HG03095 (cell line): Measurements from ENCODE around the gene DLD.
"Not testable (repeated sequence)": the region's sequence is repeated elsewhere in the genome, so short reads cannot be mapped to it uniquely, and the experiment has no call there.

Source experiments
- ATAC-seq: cut with Tn5 transposase; IDR thresholded peaks from one replicate; pipeline ENCODE4 v1.9.1; 2021; ENCODE audit warnings: moderate library complexity; ENCODE audit not compliant: unreplicated experiment

Gene DLD

GRCh38 chr7:107944411-107945169 is 53.6 kb downstream of the DLD start:
- ATAC-seq: no peak

GRCh38 chr7:107945332-107945731 is 54.3 kb downstream of the DLD start:
- ATAC-seq: no peak

- ATAC-seq: no peak
These were observed 55.5 kb downstream of the DLD start for GRCh38 chr7:107946451-107946850.

- ATAC-seq: no peak
These were observed 55.9 kb downstream of the DLD start for GRCh38 chr7:107946881-107947280.

GRCh38 chr7:107948645-107949442 is 57.9 kb downstream of the DLD start:
- no peak for ATAC-seq

GRCh38 chr7:107949443-107949935 is 58.5 kb downstream of the DLD start:
- no peak for ATAC-seq

DNA sequence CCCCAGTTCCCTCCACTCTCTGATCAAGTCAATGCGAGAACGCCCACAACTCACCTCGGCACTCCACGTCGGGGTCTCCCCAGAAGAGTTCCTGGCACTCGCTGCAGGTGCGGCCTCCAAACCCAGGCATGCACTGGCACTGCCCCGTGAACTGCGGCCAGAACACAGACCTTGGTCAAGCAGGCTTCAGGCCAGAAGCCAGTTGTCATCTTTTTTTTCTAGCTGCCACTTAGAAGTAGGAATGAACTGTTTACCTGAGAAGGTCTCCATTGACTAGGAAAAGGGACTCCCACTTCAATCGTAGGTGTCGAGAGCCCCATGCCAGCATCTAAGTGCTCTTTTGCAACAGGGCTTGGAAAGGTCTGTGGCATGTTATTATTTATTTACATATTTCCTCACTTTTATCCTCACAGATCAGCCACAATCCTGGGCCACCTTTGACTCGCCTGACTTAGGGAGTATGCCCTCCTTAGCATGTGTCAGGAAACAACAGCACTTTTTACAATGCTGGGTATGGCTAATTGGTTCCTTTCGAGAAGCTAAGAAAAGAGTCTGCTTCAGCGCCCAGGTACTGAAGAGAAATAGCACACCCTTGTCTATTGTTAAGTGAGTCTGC is 60.3 kb downstream of the DLD start:
- ATAC-seq: no peak

GRCh38 chr7:107951896-107952295 is 60.9 kb downstream of the DLD start:
- ATAC-seq: no peak

DNA sequence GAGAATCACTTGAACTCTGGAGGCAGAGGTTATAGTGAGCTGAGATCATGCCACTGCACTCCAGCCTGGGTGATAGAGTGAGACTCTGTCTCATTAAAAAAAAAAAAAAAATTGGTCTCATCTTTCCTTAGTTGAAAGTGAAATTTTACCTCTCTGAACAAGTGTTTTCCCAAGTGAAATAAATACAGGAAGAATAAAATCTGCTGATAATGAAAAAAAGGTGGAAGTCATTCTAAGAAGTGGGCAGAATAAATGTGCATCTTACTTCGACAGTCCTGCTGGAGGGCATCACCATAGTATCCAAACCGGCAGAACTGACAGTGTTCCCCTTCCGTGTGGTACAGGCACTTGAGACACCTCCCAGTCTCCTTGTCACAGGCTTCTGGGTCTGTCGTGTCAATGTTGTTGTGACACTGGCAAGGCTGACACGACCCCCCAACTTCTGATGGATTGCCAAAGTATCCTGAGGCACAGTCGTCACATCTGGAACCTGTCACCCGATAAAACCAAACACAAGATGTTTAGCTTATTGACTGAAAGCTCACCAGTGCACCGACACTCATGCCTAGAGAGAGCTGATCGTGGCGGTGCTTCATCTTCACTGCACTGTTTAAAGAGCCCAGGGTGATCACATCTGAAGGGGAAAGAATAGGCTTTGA is 62.4 kb downstream of the DLD start:
- no peak for ATAC-seq

- no peak for ATAC-seq
These were observed 62.9 kb downstream of the DLD start for GRCh38 chr7:107953924-107954303.

- no peak for ATAC-seq
These were observed 64.4 kb downstream of the DLD start for GRCh38 chr7:107955394-107955793.

- ATAC-seq: not testable (repeated sequence)
These were observed 66.0 kb downstream of the DLD start for GRCh38 chr7:107956950-107957349.

GRCh38 chr7:107957436-107957835 is 66.5 kb downstream of the DLD start:
- ATAC-seq: no peak

- ATAC-seq: no peak
These were observed 68.0 kb downstream of the DLD start for GRCh38 chr7:107958764-107959526.

DNA sequence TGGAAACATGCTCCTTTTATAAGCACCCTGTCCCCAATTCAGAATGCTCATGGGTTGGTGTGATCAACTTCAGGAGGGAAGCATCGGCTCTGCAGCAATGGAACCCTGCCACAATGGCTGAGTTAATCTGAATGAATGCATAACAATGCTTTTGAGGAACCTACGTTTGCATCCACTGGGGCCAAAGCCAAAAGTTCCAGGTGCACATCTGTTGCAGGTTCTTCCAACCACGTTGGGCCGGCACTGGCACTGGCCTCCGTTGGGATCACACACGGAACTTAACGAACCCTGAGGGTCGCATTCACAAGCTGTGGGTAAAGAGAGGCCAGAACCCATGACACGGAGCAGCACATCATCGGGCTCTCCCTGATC is 68.5 kb downstream of the DLD start:
- ATAC-seq: no peak

GRCh38 chr7:107960272-107960671 is 69.3 kb downstream of the DLD start:
- no peak for ATAC-seq

- no peak for ATAC-seq
These were observed 70.4 kb downstream of the DLD start for GRCh38 chr7:107961405-107961804.

GRCh38 chr7:107962817-107963216 is 71.8 kb downstream of the DLD start:
- ATAC-seq: no peak

DNA sequence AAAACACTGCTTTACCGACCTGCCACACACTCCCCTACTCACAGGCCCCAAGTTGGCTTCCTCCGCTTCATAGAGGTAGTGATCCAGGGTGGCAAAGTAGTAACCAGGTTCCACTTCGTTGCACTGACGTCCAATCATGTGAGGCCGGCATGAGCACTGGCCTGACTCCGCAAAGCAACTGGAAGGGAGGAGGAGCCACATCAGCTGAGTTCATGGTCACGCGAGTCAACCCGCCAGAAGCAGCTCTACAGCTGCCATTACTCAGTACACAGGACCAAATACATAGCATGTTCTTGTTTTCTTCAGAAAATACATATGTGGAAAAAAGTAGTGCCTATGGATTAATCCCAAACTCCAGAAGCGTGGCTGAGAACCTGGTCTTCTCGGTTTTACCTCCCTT is 73.5 kb downstream of the DLD start:
- no peak for ATAC-seq

- no peak for ATAC-seq
These were observed 75.7 kb downstream of the DLD start for GRCh38 chr7:107966711-107967110.

DNA sequence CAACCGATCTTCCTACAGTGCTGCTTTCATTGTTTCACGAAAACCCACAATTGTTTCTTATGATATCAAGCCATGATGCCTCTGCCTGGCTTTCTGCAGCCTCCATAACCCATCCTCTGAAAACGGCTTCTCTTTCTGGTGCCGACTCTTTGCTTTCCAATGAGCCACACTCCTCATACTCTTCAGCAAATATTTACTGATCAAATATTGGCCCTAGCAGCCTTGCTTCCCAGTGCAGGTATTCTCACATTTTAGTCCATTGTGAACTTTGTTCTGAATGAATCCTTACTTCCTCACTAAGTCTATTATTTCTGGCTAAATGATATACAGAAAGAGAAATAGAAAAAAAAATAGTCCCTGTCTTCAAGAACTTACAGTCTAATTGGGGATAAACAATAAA is 76.4 kb downstream of the DLD start:
- ATAC-seq: no peak
